GM23248 (cell line): ENCODE results near the gene MED10.

Source experiments
- EZH2 ChIP-seq: fragments of 200-600 bp; sonication (generic); IDR thresholded peaks from 2 replicates; pipeline ENCODE4 v1.6.1; 2018; ENCODE audit warnings: antibody characterized with exemption, mild to moderate bottlenecking; ENCODE audit not compliant: insufficient read depth, poor library complexity, severe bottlenecking
- EZH2phosphoT487 ChIP-seq: fragments of 200-600 bp; sonication (generic); IDR thresholded peaks from 2 replicates; pipeline ENCODE4 v1.6.1; 2018; ENCODE audit warnings: antibody characterized with exemption, moderate library complexity, mild to moderate bottlenecking, low read depth; ENCODE audit not compliant: insufficient read depth

GRCh38 chr5:6360323-6361072 lies 17.8 kb downstream of the MED10 start:
- TF ChIP-seq EZH2 (no peak), EZH2phosphoT487 (no peak)
